ENCODE results near the gene PGAP3.
"Not testable (repeated sequence)": the region's sequence is repeated elsewhere in the genome, so short reads cannot be mapped to it uniquely, and the experiment has no call there.

PGAP3 gene

DNA sequence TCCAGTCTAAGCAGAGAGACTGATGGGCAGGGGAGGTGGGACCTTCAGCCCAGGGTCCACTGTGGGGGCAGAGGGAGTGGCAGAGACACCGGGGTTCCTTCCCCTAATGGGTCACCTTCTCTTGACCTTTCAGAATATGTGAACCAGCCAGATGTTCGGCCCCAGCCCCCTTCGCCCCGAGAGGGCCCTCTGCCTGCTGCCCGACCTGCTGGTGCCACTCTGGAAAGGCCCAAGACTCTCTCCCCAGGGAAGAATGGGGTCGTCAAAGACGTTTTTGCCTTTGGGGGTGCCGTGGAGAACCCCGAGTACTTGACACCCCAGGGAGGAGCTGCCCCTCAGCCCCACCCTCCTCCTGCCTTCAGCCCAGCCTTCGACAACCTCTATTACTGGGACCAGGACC is 39.7 kb upstream of the PGAP3 start:
- H3K4me3 ChIP-seq (ENCODE audit: insufficient read depth in 1 of 2, low read depth in 1 of 2, low read length in 2 of 2): no peak overlapping the region
- H3K4me1 ChIP-seq (ENCODE audit: control insufficient read depth, insufficient read depth, low read depth, low read length): peaks cover 11% of the 10 kb centered on the region
- H2BK5ac ChIP-seq (ENCODE audit: low read depth, low read length, poor library complexity, severe bottlenecking): no peak overlapping the region
- H3K4me2 ChIP-seq (ENCODE audit: low read length, poor library complexity, severe bottlenecking): no peak overlapping the region
- no peak overlapping the region for H2BK12ac ChIP-seq (ENCODE audit: low read length in 2 of 2)
- H3K9ac ChIP-seq (ENCODE audit: low read length): no peak overlapping the region
- H3K18ac ChIP-seq (ENCODE audit: low read depth in 1 of 2, low read length in 2 of 2): no peak overlapping the region
- WGBS: 94% methylated on average over 10 of the region's 10 CpGs
- no peak overlapping the region for H2AK5ac ChIP-seq (ENCODE audit: low read length, severe bottlenecking)
- H3K14ac ChIP-seq (ENCODE audit: low read length in 2 of 2): no peak overlapping the region
- H3K27ac ChIP-seq (ENCODE audit: low read length, poor library complexity, severe bottlenecking): no peak overlapping the region
- H2BK15ac ChIP-seq (ENCODE audit: low read depth, poor library complexity, severe bottlenecking): no peak overlapping the region
- DNase-seq: no peak
- H2BK120ac ChIP-seq (ENCODE audit: low read depth, low read length): no peak overlapping the region
- no peaks in the 10 kb centered on the region for H3K27me3 ChIP-seq (ENCODE audit: control insufficient read depth in 1 of 2, insufficient read depth in 1 of 2, low read length in 2 of 2)
- no peak overlapping the region for H3K23ac ChIP-seq (ENCODE audit: low read length in 2 of 2)
- no peak overlapping the region for H4K91ac ChIP-seq (ENCODE audit: low read length)
- H3K4ac ChIP-seq (ENCODE audit: low read depth in 1 of 2, low read length in 2 of 2): no peak overlapping the region
- no peak overlapping the region for H4K8ac ChIP-seq (ENCODE audit: low read length)
- no peaks in the 10 kb centered on the region for H3K9me3 ChIP-seq (ENCODE audit: control insufficient read depth, low read length)
- H3K36me3 ChIP-seq (ENCODE audit: control insufficient read depth in 1 of 2, insufficient read depth in 2 of 2, low read depth in 1 of 2, low read length in 2 of 2): peaks cover 41 to 62% of the 10 kb centered on the region in 2 experiments
- H3K79me1 ChIP-seq (replicated peaks; ENCODE audit: low read length, poor library complexity, severe bottlenecking): peaks cover 20% of the 10 kb centered on the region
- no peak overlapping the region for H2AFZ ChIP-seq (ENCODE audit: low read depth, low read length)

- Histone ChIP-seq H2AK5ac (ENCODE audit: low read length, severe bottlenecking) (no peak overlapping the region), H4K8ac (ENCODE audit: low read length) (no peak overlapping the region), H3K18ac (ENCODE audit: low read depth in 1 of 2, low read length in 2 of 2) (no peak overlapping the region), H2BK120ac (ENCODE audit: low read depth, low read length) (no peak overlapping the region), H3K4ac (ENCODE audit: low read depth in 1 of 2, low read length in 2 of 2) (no peak overlapping the region), H2BK5ac (ENCODE audit: low read depth, low read length, poor library complexity, severe bottlenecking) (no peak overlapping the region), H2BK15ac (ENCODE audit: low read depth, poor library complexity, severe bottlenecking) (no peak overlapping the region), H3K27me3 (ENCODE audit: control insufficient read depth in 1 of 2, insufficient read depth in 1 of 2, low read length in 2 of 2) (no peaks in the 10 kb centered on the region), H3K27ac (ENCODE audit: low read length, poor library complexity, severe bottlenecking) (no peak overlapping the region), H2BK12ac (ENCODE audit: low read length in 2 of 2) (no peak overlapping the region), H3K4me1 (ENCODE audit: control insufficient read depth, insufficient read depth, low read depth, low read length) (peaks cover 11% of the 10 kb centered on the region), H3K23ac (ENCODE audit: low read length in 2 of 2) (no peak overlapping the region), H4K91ac (ENCODE audit: low read length) (no peak overlapping the region), H3K4me2 (ENCODE audit: low read length, poor library complexity, severe bottlenecking) (no peak overlapping the region), H3K9me3 (ENCODE audit: control insufficient read depth, low read length) (no peaks in the 10 kb centered on the region), H3K9ac (ENCODE audit: low read length) (no peak overlapping the region), H3K4me3 (ENCODE audit: insufficient read depth in 1 of 2, low read depth in 1 of 2, low read length in 2 of 2) (no peak overlapping the region), H3K14ac (ENCODE audit: low read length in 2 of 2) (no peak overlapping the region), H3K36me3 (ENCODE audit: control insufficient read depth in 1 of 2, insufficient read depth in 2 of 2, low read depth in 1 of 2, low read length in 2 of 2) (peaks cover 47 to 68% of the 10 kb centered on the region in 2 experiments), H2AFZ (ENCODE audit: low read depth, low read length) (no peak overlapping the region), H3K79me1 (replicated peaks; ENCODE audit: low read length, poor library complexity, severe bottlenecking) (peaks cover 20% of the 10 kb centered on the region)
- 96% methylated on average over 9 of the region's 9 CpGs for WGBS
- no peak for DNase-seq
Measured at GRCh38 chr17:39726617-39727016, 38.8 kb upstream of the PGAP3 start.

GRCh38 chr17:39725923-39726322 is 38.1 kb upstream of the PGAP3 start:
- H3K18ac ChIP-seq (ENCODE audit: low read depth in 1 of 2, low read length in 2 of 2); H3K27me3 ChIP-seq (ENCODE audit: control insufficient read depth in 1 of 2, insufficient read depth in 1 of 2, low read length in 2 of 2); H2BK15ac ChIP-seq (ENCODE audit: low read depth, poor library complexity, severe bottlenecking); H2BK5ac ChIP-seq (ENCODE audit: low read depth, low read length, poor library complexity, severe bottlenecking); H3K14ac ChIP-seq (ENCODE audit: low read length in 2 of 2); H3K4ac ChIP-seq (ENCODE audit: low read depth in 1 of 2, low read length in 2 of 2); H2AK5ac ChIP-seq (ENCODE audit: low read length, severe bottlenecking); H4K91ac ChIP-seq (ENCODE audit: low read length); H2BK12ac ChIP-seq (ENCODE audit: low read length in 2 of 2); H3K23ac ChIP-seq (ENCODE audit: low read length in 2 of 2); H3K27ac ChIP-seq (ENCODE audit: low read length, poor library complexity, severe bottlenecking); H3K4me2 ChIP-seq (ENCODE audit: low read length, poor library complexity, severe bottlenecking); H3K9ac ChIP-seq (ENCODE audit: low read length); H3K4me3 ChIP-seq (ENCODE audit: insufficient read depth in 1 of 2, low read depth in 1 of 2, low read length in 2 of 2); DNase-seq; H2BK120ac ChIP-seq (ENCODE audit: low read depth, low read length); H3K9me3 ChIP-seq (ENCODE audit: control insufficient read depth, low read length); H4K8ac ChIP-seq (ENCODE audit: low read length); H2AFZ ChIP-seq (ENCODE audit: low read depth, low read length): not testable (repeated sequence)
- Histone ChIP-seq H3K4me1 (ENCODE audit: control insufficient read depth, insufficient read depth, low read depth, low read length) (peaks cover 11% of the 10 kb centered on the region), H3K36me3 (ENCODE audit: control insufficient read depth in 1 of 2, insufficient read depth in 2 of 2, low read depth in 1 of 2, low read length in 2 of 2) (peaks cover 47 to 69% of the 10 kb centered on the region in 2 experiments), H3K79me1 (replicated peaks; ENCODE audit: low read length, poor library complexity, severe bottlenecking) (peaks cover 20% of the 10 kb centered on the region)
- no CpG with 5 or more reads among the region's 1 CpG for WGBS

- H2BK120ac ChIP-seq (ENCODE audit: low read depth, low read length): no peak overlapping the region
- no peak overlapping the region for H2BK5ac ChIP-seq (ENCODE audit: low read depth, low read length, poor library complexity, severe bottlenecking)
- no peak overlapping the region for H3K4ac ChIP-seq (ENCODE audit: low read depth in 1 of 2, low read length in 2 of 2)
- H3K9ac ChIP-seq (ENCODE audit: low read length): no peak overlapping the region
- H2AK5ac ChIP-seq (ENCODE audit: low read length, severe bottlenecking): no peak overlapping the region
- H3K18ac ChIP-seq (ENCODE audit: low read depth in 1 of 2, low read length in 2 of 2): no peak overlapping the region
- no peak overlapping the region for H3K4me2 ChIP-seq (ENCODE audit: low read length, poor library complexity, severe bottlenecking)
- no peak overlapping the region for H2BK12ac ChIP-seq (ENCODE audit: low read length in 2 of 2)
- no peak overlapping the region for H2AFZ ChIP-seq (ENCODE audit: low read depth, low read length)
- no peak overlapping the region for H3K23ac ChIP-seq (ENCODE audit: low read length in 2 of 2)
- H3K27me3 ChIP-seq (ENCODE audit: control insufficient read depth in 1 of 2, insufficient read depth in 1 of 2, low read length in 2 of 2): no peaks in the 10 kb centered on the region
- 97% methylated on average over 13 of the region's 13 CpGs for WGBS
- no peak overlapping the region for H3K4me3 ChIP-seq (ENCODE audit: insufficient read depth in 1 of 2, low read depth in 1 of 2, low read length in 2 of 2)
- H3K4me1 ChIP-seq (ENCODE audit: control insufficient read depth, insufficient read depth, low read depth, low read length): peaks cover 11% of the 10 kb centered on the region
- peaks cover 16% of the 10 kb centered on the region for H3K79me1 ChIP-seq (replicated peaks; ENCODE audit: low read length, poor library complexity, severe bottlenecking)
- no peak for DNase-seq
- no peaks in the 10 kb centered on the region for H3K9me3 ChIP-seq (ENCODE audit: control insufficient read depth, low read length)
- no peak overlapping the region for H4K91ac ChIP-seq (ENCODE audit: low read length)
- H3K36me3 ChIP-seq (ENCODE audit: control insufficient read depth in 1 of 2, insufficient read depth in 2 of 2, low read depth in 1 of 2, low read length in 2 of 2): peaks cover 53 to 79% of the 10 kb centered on the region in 2 experiments
- no peak overlapping the region for H2BK15ac ChIP-seq (ENCODE audit: low read depth, poor library complexity, severe bottlenecking)
- no peak overlapping the region for H3K27ac ChIP-seq (ENCODE audit: low read length, poor library complexity, severe bottlenecking)
- no peak overlapping the region for H4K8ac ChIP-seq (ENCODE audit: low read length)
- H3K14ac ChIP-seq (ENCODE audit: low read length in 2 of 2): no peak overlapping the region
Measured at GRCh38 chr17:39724731-39725130, 36.9 kb upstream of the PGAP3 start.

Measured in mesenchymal stem cell (in vitro differentiated cells and primary cell).